IMR-90 (cell line): ENCODE data around the gene NRSN1. TPM values are rescaled to one million over a fixed set of nuclear protein-coding genes. Genes with fewer than 3 reads are reported as not detected.

Source experiments
- ATAC-seq: fragments of 200-7000 bp; cut with Tn5 transposase; 2 replicates; pipeline ENCODE4 v1.9.1; 2020; ENCODE audit warnings: low read depth, mild to moderate bottlenecking, moderate library complexity
- BruUV-seq: library from RNA; stranded (reverse); fragments of 400-500 nt; replicated peaks from 2 replicates; lab custom pipeline; 2021; lab: Mats Ljungman, UMichigan
- CTCF ChIA-PET: fragments of 300-600 bp; formaldehyde crosslinking; extraction: SDS; loops from one replicate; lab custom pipeline; 2021; ENCODE audit warnings: antibody characterized with exemption; lab: Yijun Ruan, JAX
- POLR2A ChIA-PET: fragments of 300-600 bp; sonication (Branson Sonifier 250); formaldehyde crosslinking; loops from one replicate; lab custom pipeline; 2022; ENCODE audit warnings: antibody characterized with exemption; ENCODE audit not compliant: unreplicated experiment; lab: Charles Lee
- DNase-seq: peaks from one replicate; pipeline ENCODE4 v3.0.0; 2013
- H2AFZ ChIP-seq: replicated peaks from 2 replicates; pipeline ENCODE3; 2013; ENCODE audit warnings: low read length, mild to moderate bottlenecking; ENCODE audit not compliant: poor library complexity
- H2AK5ac ChIP-seq: 2 replicates; pipeline ENCODE4 v1.6.1; 2013; ENCODE audit warnings: low read depth, low read length, inconsistent platforms
- H2AK9ac ChIP-seq: replicated peaks from 2 replicates; pipeline ENCODE3; 2013; ENCODE audit warnings: mild to moderate bottlenecking, low read depth, low read length, moderate library complexity; ENCODE audit not compliant: poor library complexity
- H2BK120ac ChIP-seq: 2 replicates; pipeline ENCODE4 v1.6.1; 2013; ENCODE audit warnings: low read depth, low read length, inconsistent platforms
- H2BK15ac ChIP-seq: 3 replicates; pipeline ENCODE4 v1.6.1; 2013; ENCODE audit warnings: low read depth, low read length, inconsistent platforms
- H2BK20ac ChIP-seq: 2 replicates; pipeline ENCODE4 v1.6.1; 2013; ENCODE audit warnings: low read depth, mild to moderate bottlenecking, inconsistent platforms, low read length, moderate library complexity
- H2BK5ac ChIP-seq: 2 replicates; pipeline ENCODE4 v1.6.1; 2013; ENCODE audit warnings: mild to moderate bottlenecking, low read depth, low read length, inconsistent platforms; ENCODE audit not compliant: poor library complexity, severe bottlenecking
- H3K14ac ChIP-seq: replicated peaks from 2 replicates; pipeline ENCODE4 v1.6.1; 2013; ENCODE audit warnings: low read depth, low read length, inconsistent platforms
- H3K18ac ChIP-seq: 2 replicates; pipeline ENCODE4 v1.6.1; 2013; ENCODE audit warnings: low read depth, low read length, control low read depth
- H3K23ac ChIP-seq: 2 replicates; pipeline ENCODE4 v1.6.1; 2013; ENCODE audit warnings: low read depth, low read length, inconsistent platforms
- H3K27ac ChIP-seq: 2 replicates; pipeline ENCODE4 v1.5.1; 2013; ENCODE audit warnings: mild to moderate bottlenecking, control low read depth, low read length; ENCODE audit not compliant: insufficient read depth
- H3K27me3 ChIP-seq: 2 replicates; pipeline ENCODE4 v1.6.1; 2013; ENCODE audit warnings: low read length; ENCODE audit not compliant: control insufficient read depth, insufficient read depth
- H3K36me3 ChIP-seq: 2 replicates; pipeline ENCODE4 v1.6.1; 2013; ENCODE audit warnings: low read length, mixed read lengths; ENCODE audit not compliant: control insufficient read depth, insufficient read depth
- H3K4ac ChIP-seq: 2 replicates; pipeline ENCODE4 v1.6.1; 2013; ENCODE audit warnings: low read depth, low read length, inconsistent platforms
- H3K4me1 ChIP-seq: 2 replicates; pipeline ENCODE4 v1.6.1; 2013; ENCODE audit warnings: low read length, mixed read lengths; ENCODE audit not compliant: control insufficient read depth, insufficient read depth
- H3K4me2 ChIP-seq: 2 replicates; pipeline ENCODE4 v1.6.1; 2013; ENCODE audit warnings: low read depth, mild to moderate bottlenecking, control low read depth, low read length, moderate library complexity
- H3K4me3 ChIP-seq: 2 replicates; pipeline ENCODE4 v1.5.1; 2013; ENCODE audit warnings: low read depth, mild to moderate bottlenecking, control low read depth, low read length, moderate library complexity; ENCODE audit not compliant: insufficient read depth
- H3K56ac ChIP-seq: 2 replicates; pipeline ENCODE4 v1.6.1; 2013; ENCODE audit warnings: low read length, inconsistent platforms; ENCODE audit not compliant: insufficient read depth; ENCODE audit errors: extremely low read depth
- H3K79me1 ChIP-seq, 2 experiments: 2 replicates each; pipeline ENCODE4 v1.6.1; 2013; ENCODE audit warnings: low read length in 2 of 2, inconsistent platforms in 1 of 2, low read depth in 1 of 2
- H3K9ac ChIP-seq: 2 replicates; pipeline ENCODE4 v1.6.1; 2013; ENCODE audit warnings: low read depth, low read length, control low read depth
- H3K9me1 ChIP-seq: 2 replicates; pipeline ENCODE4 v1.6.1; 2013; ENCODE audit warnings: low read length, inconsistent platforms; ENCODE audit not compliant: insufficient read depth
- H3K9me3 ChIP-seq: 2 replicates; pipeline ENCODE4 v1.6.1; 2013; ENCODE audit warnings: low read length; ENCODE audit not compliant: control insufficient read depth, insufficient read depth
- H4K20me1 ChIP-seq: 2 replicates; pipeline ENCODE4 v1.6.1; 2013; ENCODE audit warnings: low read length, inconsistent platforms; ENCODE audit not compliant: insufficient read depth
- H4K5ac ChIP-seq: 2 replicates; pipeline ENCODE4 v1.6.1; 2013; ENCODE audit warnings: mild to moderate bottlenecking, low read depth, low read length, control low read depth
- H4K8ac ChIP-seq, 2 experiments: 2 replicates each; pipeline ENCODE4 v1.6.1; 2013; ENCODE audit warnings: low read depth in 2 of 2, low read length in 2 of 2, control low read depth in 1 of 2, inconsistent platforms in 1 of 2
- H4K91ac ChIP-seq: 2 replicates; pipeline ENCODE4 v1.6.1; 2013; ENCODE audit warnings: low read depth, low read length, inconsistent platforms; ENCODE audit not compliant: insufficient read depth
- BHLHE40 ChIP-seq: fragments of 150-350 bp; IDR thresholded peaks from 2 replicates; pipeline ENCODE4 v1.6.1; 2016; ENCODE audit warnings: mild to moderate bottlenecking, low read depth, low read length
- CEBPB ChIP-seq: IDR thresholded peaks from 2 replicates; pipeline ENCODE4 v1.6.1; 2012; ENCODE audit warnings: low read depth, low read length, improper control_type of control experiment
- CHD1 ChIP-seq: IDR thresholded peaks from 2 replicates; pipeline ENCODE4 v1.6.1; 2012; ENCODE audit warnings: low read depth, low read length, improper control_type of control experiment
- MAZ ChIP-seq: IDR thresholded peaks from 2 replicates; pipeline ENCODE4 v1.6.1; 2012; ENCODE audit warnings: low read depth, mild to moderate bottlenecking, low read length, improper control_type of control experiment, moderate library complexity, borderline replicate concordance
- MXI1 ChIP-seq: IDR thresholded peaks from 2 replicates; pipeline ENCODE4 v1.6.1; 2012; ENCODE audit warnings: low read depth, mild to moderate bottlenecking, low read length, moderate library complexity, borderline replicate concordance
- NFE2L2 ChIP-seq: fragments of 150-350 bp; IDR thresholded peaks from 2 replicates; pipeline ENCODE4 v1.6.1; 2016; ENCODE audit warnings: low read depth, mild to moderate bottlenecking, low read length
- POLR2A ChIP-seq: IDR thresholded peaks from 2 replicates; pipeline ENCODE4 v1.6.1; 2012; ENCODE audit warnings: mild to moderate bottlenecking, low read depth, low read length
- RAD21 ChIP-seq: IDR thresholded peaks from 2 replicates; pipeline ENCODE4 v1.6.1; 2012; ENCODE audit warnings: low read length, improper control_type of control experiment
- RCOR1 ChIP-seq: IDR thresholded peaks from 2 replicates; pipeline ENCODE4 v1.6.1; 2012; ENCODE audit warnings: mild to moderate bottlenecking, low read length, improper control_type of control experiment; ENCODE audit not compliant: insufficient replicate concordance
- RFX5 ChIP-seq: IDR thresholded peaks from 2 replicates; pipeline ENCODE4 v1.8.0; 2012; ENCODE audit warnings: low read depth, mild to moderate bottlenecking, low read length, moderate library complexity
- SMC3 ChIP-seq: fragments of 150-350 bp; IDR thresholded peaks from 2 replicates; pipeline ENCODE4 v1.6.1; 2016; ENCODE audit warnings: low read depth, mild to moderate bottlenecking, antibody characterized with exemption, low read length, moderate library complexity
- WGBS, 2 experiments: methylation state at CpG; one replicate each; pipeline versions ENCODE4 v1.1.5 to v1.1.7; 2013; ENCODE audit warnings: missing lambda C conversion rate in 2 of 2; ENCODE audit not compliant: insufficient read length in 1 of 2; ENCODE audit errors: extremely low coverage in 2 of 2; 5-methylcytosine and 5-hydroxymethylcytosine counted together
- dilution Hi-C: fragments of 300-500 bp; cut with HindIII; formaldehyde crosslinking; loops from one replicate; pipeline ENCODE4 v1.14.3; 2018; ENCODE audit warnings: low sequenced_read_pairs; ENCODE audit not compliant: unreplicated experiment
- in situ Hi-C: fragments of 300-500 bp; cut with MboI; formaldehyde crosslinking; loops from 3 replicates; pipeline ENCODE4 v1.14.3; 2019; ENCODE audit warnings: low sequenced_read_pairs, inconsistent platforms, mixed read lengths
- intact Hi-C: fragments of 100-400 bp; cut with micrococcal nuclease; formaldehyde crosslinking; loops from 2 replicates; pipeline ENCODE4 v1.10.0; 2022
- polyA plus RNA-seq, 3 experiments: library from polyadenylated mRNA; depleted of rRNA; stranded (reverse); fragments of >200 nt; gene quantifications; 2 replicates each; pipeline ENCODE4 v1.2.3, GENCODE V29; 2012; ENCODE audit warnings: low replicate concordance in 1 of 3
- total RNA-seq: library from RNA; depleted of rRNA; stranded (reverse); fragments of >200 nt; gene quantifications from 2 replicates; pipeline ENCODE4 v1.2.3, GENCODE V29; 2012
- TF ChIP-seq, protein P1 (sequence below): conservative IDR thresholded peaks from 2 replicates; pipeline ENCODE4 v1.5.1; 2012; ENCODE audit warnings: mild to moderate bottlenecking, low read depth, low read length, improper control_type of control experiment
- TF ChIP-seq, protein P2 (sequence below): fragments of 150-350 bp; IDR thresholded peaks from 2 replicates; pipeline ENCODE4 v1.6.1; 2016; ENCODE audit warnings: low read depth, mild to moderate bottlenecking, low read length, moderate library complexity, borderline replicate concordance

The NRSN1 gene
- total and polyA plus RNA-seq, 2 of the 4 experiments (the other 2 are of a cell fraction), result not detected

DNA sequence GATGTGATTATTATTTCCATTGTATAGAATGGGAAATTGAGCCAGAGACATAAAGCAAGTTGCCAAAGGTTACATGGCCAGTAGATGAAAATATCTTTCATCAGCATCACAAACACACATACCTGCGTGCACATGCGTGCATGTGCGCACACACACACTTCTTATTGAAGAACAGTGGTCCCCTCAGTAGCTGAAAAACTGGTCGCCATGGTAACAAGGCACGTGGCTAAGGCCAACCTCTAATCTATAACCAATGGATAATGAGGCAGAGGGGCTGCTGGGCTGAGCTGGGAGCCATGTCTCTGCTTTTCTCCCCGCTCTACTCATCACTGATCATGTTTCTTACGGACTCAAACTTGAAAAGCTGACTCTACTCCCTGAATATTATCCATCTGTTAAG is 60.3 kb downstream of the NRSN1 start:
- intact Hi-C loops (no loop called here), in situ Hi-C loops (no loop called here), dilution Hi-C loops (no loop called here)
- Histone ChIP-seq H2AK5ac (no peak overlapping the region), H3K4me1 (no peaks in the 10 kb centered on the region), H2BK120ac (no peak overlapping the region), H4K20me1 (no peaks in the 10 kb centered on the region), H3K9me3 (peaks cover 3% of the 10 kb centered on the region; the same call in 1 of the 2 replicates), H3K4me3 (no peak overlapping the region), H4K91ac (no peak overlapping the region), H3K14ac (no peak overlapping the region), H3K23ac (no peak overlapping the region), H3K4me2 (no peak overlapping the region), H3K27ac (no peak overlapping the region), H2BK20ac (no peak overlapping the region), H3K36me3 (no peaks in the 10 kb centered on the region), H2BK15ac (no peak overlapping the region), H3K56ac (no peak overlapping the region), H3K9me1 (no peaks in the 10 kb centered on the region), H2AK9ac (no peak overlapping the region), H4K8ac (no peak overlapping the region), H3K79me1 (no peaks in the 10 kb centered on the region), H3K4ac (no peak overlapping the region), H4K5ac (no peak overlapping the region), H3K27me3 (no peaks in the 10 kb centered on the region), H3K9ac (no peak overlapping the region), H2BK5ac (no peak overlapping the region), H3K18ac (no peak overlapping the region), H2AFZ (no peak overlapping the region)
- TF ChIP-seq SMC3, result no peak
- TF ChIP-seq, protein P1, sequence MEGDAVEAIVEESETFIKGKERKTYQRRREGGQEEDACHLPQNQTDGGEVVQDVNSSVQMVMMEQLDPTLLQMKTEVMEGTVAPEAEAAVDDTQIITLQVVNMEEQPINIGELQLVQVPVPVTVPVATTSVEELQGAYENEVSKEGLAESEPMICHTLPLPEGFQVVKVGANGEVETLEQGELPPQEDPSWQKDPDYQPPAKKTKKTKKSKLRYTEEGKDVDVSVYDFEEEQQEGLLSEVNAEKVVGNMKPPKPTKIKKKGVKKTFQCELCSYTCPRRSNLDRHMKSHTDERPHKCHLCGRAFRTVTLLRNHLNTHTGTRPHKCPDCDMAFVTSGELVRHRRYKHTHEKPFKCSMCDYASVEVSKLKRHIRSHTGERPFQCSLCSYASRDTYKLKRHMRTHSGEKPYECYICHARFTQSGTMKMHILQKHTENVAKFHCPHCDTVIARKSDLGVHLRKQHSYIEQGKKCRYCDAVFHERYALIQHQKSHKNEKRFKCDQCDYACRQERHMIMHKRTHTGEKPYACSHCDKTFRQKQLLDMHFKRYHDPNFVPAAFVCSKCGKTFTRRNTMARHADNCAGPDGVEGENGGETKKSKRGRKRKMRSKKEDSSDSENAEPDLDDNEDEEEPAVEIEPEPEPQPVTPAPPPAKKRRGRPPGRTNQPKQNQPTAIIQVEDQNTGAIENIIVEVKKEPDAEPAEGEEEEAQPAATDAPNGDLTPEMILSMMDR, result no peak
- TF ChIP-seq CHD1, result no peak
- no peak for TF ChIP-seq RCOR1
- TF ChIP-seq, protein P2, sequence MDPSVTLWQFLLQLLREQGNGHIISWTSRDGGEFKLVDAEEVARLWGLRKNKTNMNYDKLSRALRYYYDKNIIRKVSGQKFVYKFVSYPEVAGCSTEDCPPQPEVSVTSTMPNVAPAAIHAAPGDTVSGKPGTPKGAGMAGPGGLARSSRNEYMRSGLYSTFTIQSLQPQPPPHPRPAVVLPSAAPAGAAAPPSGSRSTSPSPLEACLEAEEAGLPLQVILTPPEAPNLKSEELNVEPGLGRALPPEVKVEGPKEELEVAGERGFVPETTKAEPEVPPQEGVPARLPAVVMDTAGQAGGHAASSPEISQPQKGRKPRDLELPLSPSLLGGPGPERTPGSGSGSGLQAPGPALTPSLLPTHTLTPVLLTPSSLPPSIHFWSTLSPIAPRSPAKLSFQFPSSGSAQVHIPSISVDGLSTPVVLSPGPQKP, result no peak
- TF ChIP-seq MAZ, result no peak
- TF ChIP-seq NFE2L2, result no peak
- no peak for TF ChIP-seq RAD21
- TF ChIP-seq POLR2A, result no peak
- TF ChIP-seq BHLHE40, result no peak
- TF ChIP-seq CEBPB, result no peak
- no peak for TF ChIP-seq RFX5
- no peak for TF ChIP-seq MXI1
- WGBS, 2 experiments, result no CpG with 5 or more reads among the region's 7 CpGs
- ChIA-PET POLR2A (no interaction called here), CTCF (no interaction called here)
- ATAC-seq (no peak), DNase-seq (no peak)
- BruUV-seq, result no TSS peak
